Muscle of leg (tissue), 11 donors: Measurements from ENCODE around the gene SEMA3F. TPM values are rescaled to one million over a fixed set of nuclear protein-coding genes. Genes with fewer than 3 reads are reported as not detected.

Source experiments
- DNase-seq: peaks from one replicate; pipeline ENCODE4 v3.0.0; 2013
- H3K27ac ChIP-seq: one replicate; pipeline ENCODE4 v1.5.1; 2013; ENCODE audit warnings: mild to moderate bottlenecking, low read length, control low read depth
- H3K27me3 ChIP-seq: one replicate; pipeline ENCODE4 v1.6.1; 2013; ENCODE audit warnings: low read length; ENCODE audit not compliant: control insufficient read depth, insufficient read depth
- H3K36me3 ChIP-seq: one replicate; pipeline ENCODE4 v1.6.1; 2013; ENCODE audit warnings: low read length; ENCODE audit not compliant: control insufficient read depth, insufficient read depth
- H3K4me1 ChIP-seq: one replicate; pipeline ENCODE4 v1.6.1; 2013; ENCODE audit warnings: low read length; ENCODE audit not compliant: control insufficient read depth, insufficient read depth
- H3K4me3 ChIP-seq: one replicate; pipeline ENCODE4 v1.5.1; 2013; ENCODE audit warnings: low read length, control low read depth
- H3K9me3 ChIP-seq: replicated peaks from 2 replicates; pipeline ENCODE4 v1.6.1; 2013; ENCODE audit warnings: low read depth, low read length; ENCODE audit not compliant: control insufficient read depth
- WGBS: methylation state at CpG from one replicate; pipeline ENCODE4 v1.1.5; 2013; ENCODE audit warnings: missing lambda C conversion rate; ENCODE audit not compliant: insufficient coverage; 5-methylcytosine and 5-hydroxymethylcytosine counted together
- polyA plus RNA-seq, 8 donors: library from polyadenylated mRNA; unstranded; fragments of 120-200 nt; gene quantifications; one replicate each; pipeline versions ENCODE4 v1.2.1 to v1.2.3, GENCODE V29; 2013; ENCODE audit warnings: inconsistent platforms in 1 of 8, low replicate concordance in 1 of 8; ENCODE audit not compliant: insufficient read length in 8 of 8, insufficient read depth in 1 of 8
- total RNA-seq: library from RNA; stranded (reverse); fragments of 120-200 nt; gene quantifications from one replicate; pipeline ENCODE4 v1.2.4, GENCODE V29; 2013

The SEMA3F gene
- total and polyA plus RNA-seq, 9 donors = 9.1 to 28.6 (median 13.9) TPM

- Histone ChIP-seq H3K27me3 (peaks cover 46% of the 10 kb centered on the region), H3K36me3 (no peaks in the 10 kb centered on the region), H3K4me3 (no peak overlapping the region), H3K4me1 (peaks cover 59% of the 10 kb centered on the region), H3K9me3 (no peaks in the 10 kb centered on the region), H3K27ac (no peak overlapping the region)
- 13% methylated on average over 3 of the region's 9 CpGs for WGBS
- peak; percentile 50 for DNase-seq
Measured at GRCh38 chr3:50203113-50203808, 48.1 kb downstream of the SEMA3F start.

- Histone ChIP-seq H3K9me3 (no peaks in the 10 kb centered on the region), H3K4me1 (peaks cover 63% of the 10 kb centered on the region), H3K27ac (no peak overlapping the region), H3K27me3 (peaks cover 46% of the 10 kb centered on the region), H3K36me3 (no peaks in the 10 kb centered on the region), H3K4me3 (no peak overlapping the region)
- DNase-seq = no peak
- 76% methylated on average over 6 of the region's 12 CpGs for WGBS
Measured at GRCh38 chr3:50203809-50204803, 49.0 kb downstream of the SEMA3F start.

DNA sequence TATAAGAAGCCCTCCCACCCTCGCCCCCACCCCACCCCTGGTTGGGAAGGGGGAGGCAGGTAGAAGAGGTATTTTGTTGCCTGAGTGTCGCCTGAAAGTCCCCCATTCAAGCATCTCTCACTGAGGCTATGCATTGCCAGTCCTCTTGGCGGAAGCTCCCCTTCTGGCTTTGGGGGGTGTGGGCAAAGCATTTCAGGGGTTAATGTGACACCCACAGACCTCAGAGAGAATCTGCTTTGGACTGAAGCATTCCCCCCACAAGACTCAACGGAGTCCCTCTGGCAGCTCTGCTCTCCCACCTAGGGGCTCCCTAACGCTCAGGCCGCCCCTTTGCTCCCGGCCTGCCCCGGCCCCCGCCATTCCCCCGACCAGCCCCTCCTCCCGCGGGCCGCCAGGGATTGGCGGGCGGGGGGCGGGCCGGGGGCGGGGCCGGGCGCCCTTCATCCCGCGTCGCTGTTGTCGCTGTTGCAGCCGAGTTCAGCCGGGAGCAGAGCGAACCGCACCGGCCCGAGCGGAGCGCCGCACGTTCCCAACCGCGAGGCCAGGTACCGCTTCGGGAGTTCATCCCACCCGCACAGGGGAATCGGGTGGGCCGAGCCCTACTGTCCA lies 49.8 kb downstream of the SEMA3F start, which contains the start of gene SLC38A3:
TSS of gene SLC38A3 (plus strand) at position 468 of the 609 bp plus-strand sequence. CDS start 8,929 bp downstream, outside the sequence.
- WGBS = under 1% methylated on average over 31 of the region's 41 CpGs
- DNase-seq = peak; percentile 39
- Histone ChIP-seq H3K9me3 (no peaks in the 10 kb centered on the region), H3K27me3 (peaks cover 46% of the 10 kb centered on the region), H3K4me1 (peaks cover 63% of the 10 kb centered on the region), H3K27ac (peak within 1 kb of the TSS; percentile 29), H3K4me3 (peak within 1 kb of the TSS; percentile 48), H3K36me3 (no peaks in the 10 kb centered on the region)

DNA sequence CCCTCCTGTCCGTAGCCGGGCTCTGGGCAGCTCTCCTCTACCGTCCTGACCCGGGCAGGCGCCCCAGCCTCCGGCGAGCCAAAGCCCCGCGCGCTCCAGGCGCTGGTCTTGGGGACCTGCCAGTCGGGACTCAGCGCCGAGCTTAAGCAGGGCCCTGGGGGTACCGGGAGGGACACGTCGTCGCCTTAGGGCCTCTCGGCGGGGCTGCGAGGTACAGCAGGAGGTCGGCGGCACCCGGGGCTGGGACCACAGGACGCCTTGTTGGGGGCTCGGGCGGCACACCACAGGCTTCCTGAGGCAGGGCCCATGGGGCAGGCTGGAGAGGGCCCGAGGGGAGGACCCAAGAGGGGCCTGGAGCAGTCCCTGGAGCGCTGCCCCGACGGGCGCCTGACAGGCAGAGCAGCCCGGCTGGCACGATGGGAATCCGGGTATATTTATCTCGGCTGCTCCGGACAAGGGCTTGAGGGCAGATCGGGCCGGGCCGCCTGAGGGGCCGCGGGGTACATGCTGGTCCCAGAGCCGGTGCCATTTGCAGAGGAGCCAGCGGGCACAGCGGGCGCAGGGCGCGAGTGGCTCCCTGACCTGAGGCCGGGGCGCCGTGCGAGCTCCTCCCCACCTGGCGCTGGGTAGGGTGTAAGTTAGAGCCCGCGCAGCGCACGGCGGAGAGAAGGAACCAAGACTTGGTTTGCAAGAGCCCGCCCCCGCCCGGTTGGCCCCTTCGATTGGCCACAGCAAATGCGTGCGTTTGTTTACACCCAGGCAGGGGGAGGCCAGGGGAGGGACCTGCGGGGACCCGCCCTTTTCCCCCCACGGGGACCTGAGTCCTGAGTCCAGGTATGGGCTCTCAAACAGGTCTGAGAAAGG lies 50.5 kb downstream of the SEMA3F start:
- peak overlapping the region; percentile 29 for H3K27ac ChIP-seq
- peaks cover 63% of the 10 kb centered on the region for H3K4me1 ChIP-seq
- no peaks in the 10 kb centered on the region for H3K36me3 ChIP-seq
- 2% methylated on average over 66 of the region's 67 CpGs for WGBS
- peaks cover 46% of the 10 kb centered on the region for H3K27me3 ChIP-seq
- peak; percentile 35 for DNase-seq
- peak overlapping the region; percentile 48 for H3K4me3 ChIP-seq
- no peaks in the 10 kb centered on the region for H3K9me3 ChIP-seq

DNA sequence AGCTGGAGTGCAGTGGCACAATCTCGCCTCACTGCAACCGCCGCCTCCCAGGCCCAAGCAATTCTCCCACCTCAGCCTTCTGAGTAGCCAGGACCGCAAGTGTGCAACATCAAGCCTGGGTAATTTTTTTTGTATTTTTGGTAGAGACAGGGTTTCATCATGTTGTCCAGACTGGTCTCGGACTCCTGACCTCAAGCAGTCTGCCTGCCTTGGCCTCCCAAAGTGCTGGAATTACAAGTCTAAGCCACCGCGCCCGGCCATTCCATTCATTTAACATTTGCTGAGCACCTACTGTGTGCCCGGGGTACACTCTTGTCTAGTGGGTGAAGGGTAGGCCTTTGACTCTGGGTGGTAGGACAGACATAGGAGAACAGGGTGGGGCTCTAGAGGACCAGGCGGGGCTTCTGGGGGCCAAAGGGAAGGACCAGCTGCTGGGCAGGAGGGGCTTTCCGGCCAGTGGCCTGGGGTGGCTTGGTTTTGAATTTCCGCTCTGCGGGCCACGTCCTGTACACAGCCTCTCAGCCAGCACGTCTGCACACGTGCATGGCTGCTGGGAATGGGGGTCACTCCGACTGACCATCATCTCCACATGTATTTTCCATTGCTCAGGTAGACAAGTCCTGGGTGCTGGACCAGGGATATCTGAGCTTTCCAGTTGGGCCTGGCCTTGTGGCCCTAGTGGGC lies 52.4 kb downstream of the SEMA3F start:
- no peak for DNase-seq
- Histone ChIP-seq H3K27me3 (peaks cover 38% of the 10 kb centered on the region), H3K27ac (no peak overlapping the region), H3K4me3 (no peak overlapping the region), H3K36me3 (no peaks in the 10 kb centered on the region), H3K4me1 (peaks cover 55% of the 10 kb centered on the region), H3K9me3 (no peaks in the 10 kb centered on the region)
- 93% methylated on average over 3 of the region's 17 CpGs for WGBS

- peaks cover 46% of the 10 kb centered on the region for H3K4me1 ChIP-seq
- H3K36me3 ChIP-seq = no peaks in the 10 kb centered on the region
- no peak overlapping the region for H3K4me3 ChIP-seq
- H3K27ac ChIP-seq = no peak overlapping the region
- DNase-seq = no peak
- 56% methylated on average over 9 of the region's 14 CpGs for WGBS
- no peaks in the 10 kb centered on the region for H3K9me3 ChIP-seq
- H3K27me3 ChIP-seq = peaks cover 32% of the 10 kb centered on the region
Measured at GRCh38 chr3:50208677-50209344, 53.7 kb downstream of the SEMA3F start.

DNA sequence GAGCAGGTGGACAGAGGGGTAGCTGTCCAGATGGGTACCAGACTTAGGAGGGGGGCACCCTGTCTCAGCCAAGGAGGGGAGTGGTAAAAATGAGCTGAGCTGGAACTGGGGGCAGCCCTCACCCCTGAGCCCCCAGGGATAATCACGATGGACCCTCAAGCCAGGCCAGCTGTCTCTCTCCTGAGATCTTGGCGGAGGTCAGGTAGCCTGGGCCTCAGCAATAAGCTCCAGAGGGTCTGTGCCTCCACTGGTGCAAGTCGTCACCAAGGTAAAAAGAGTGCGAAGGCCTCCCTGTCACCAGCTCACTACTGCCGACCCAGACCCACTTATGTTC lies 55.0 kb downstream of the SEMA3F start:
- Histone ChIP-seq H3K27ac (no peak overlapping the region), H3K4me1 (peaks cover 36% of the 10 kb centered on the region)
- WGBS = 69% methylated on average over 4 of the region's 5 CpGs

DNA sequence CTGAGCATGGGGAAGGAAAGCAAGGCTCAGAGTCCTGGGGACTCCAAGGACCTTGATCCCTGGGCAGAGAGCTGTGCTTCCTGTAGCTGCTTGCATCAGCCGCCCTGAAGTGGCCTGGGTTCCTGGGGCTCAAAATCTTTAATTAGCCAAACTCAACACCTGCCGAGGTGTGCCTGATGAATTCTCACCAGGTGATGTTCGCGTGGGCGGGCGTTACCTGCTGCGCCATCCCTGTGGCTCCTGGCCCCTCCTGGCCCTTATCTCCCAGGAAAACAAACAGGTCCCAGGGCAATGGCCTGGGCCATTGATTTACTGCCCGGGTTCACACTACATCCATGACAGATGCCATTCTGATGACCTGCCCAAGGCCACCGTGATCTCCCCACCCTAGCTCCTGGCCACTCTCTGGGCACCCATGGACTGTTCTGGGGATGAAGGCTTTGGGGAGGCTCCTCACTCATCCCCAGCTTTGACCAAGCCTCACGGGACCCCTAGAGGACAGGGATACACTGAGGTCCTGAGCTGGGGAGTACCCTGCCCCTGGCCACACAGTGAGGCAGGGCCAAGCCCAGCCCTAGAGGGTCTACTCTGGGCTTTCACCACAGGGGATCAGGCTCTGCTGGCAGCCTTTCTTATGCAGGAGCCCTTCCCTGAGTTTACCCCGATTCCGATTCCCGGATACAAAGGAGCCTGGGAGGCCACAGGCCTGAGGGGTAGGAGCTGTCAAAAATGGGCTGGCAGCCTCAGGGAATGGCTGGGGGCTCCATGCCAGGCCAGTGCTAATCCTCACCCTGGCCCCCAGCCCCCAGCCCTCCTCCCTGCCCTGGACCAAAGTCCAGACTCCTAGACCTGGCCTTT lies 55.6 kb downstream of the SEMA3F start:
- Histone ChIP-seq H3K36me3 (no peaks in the 10 kb centered on the region), H3K4me1 (peaks cover 32% of the 10 kb centered on the region), H3K4me3 (no peak overlapping the region), H3K9me3 (no peaks in the 10 kb centered on the region), H3K27me3 (peaks cover 14% of the 10 kb centered on the region), H3K27ac (no peak overlapping the region)
- WGBS = 81% methylated on average over 13 of the region's 13 CpGs
- no peak for DNase-seq

More for the DNA sequence above, 55.0 kb downstream of the SEMA3F start:
- H3K9me3 ChIP-seq = no peaks in the 10 kb centered on the region
- no peak overlapping the region for H3K4me3 ChIP-seq
- H3K27me3 ChIP-seq = peaks cover 19% of the 10 kb centered on the region
- no peak for DNase-seq
- H3K36me3 ChIP-seq = no peaks in the 10 kb centered on the region
